Activated T-cell treated with anti-CD3 and anti-CD28 coated beads for 4 hours (primary cell): ENCODE measurements around the gene LIN37.

Source experiments
- DNase-seq: peaks from one replicate; pipeline ENCODE4 v3.0.0-alpha.2; 2020

LIN37 gene, protein sequence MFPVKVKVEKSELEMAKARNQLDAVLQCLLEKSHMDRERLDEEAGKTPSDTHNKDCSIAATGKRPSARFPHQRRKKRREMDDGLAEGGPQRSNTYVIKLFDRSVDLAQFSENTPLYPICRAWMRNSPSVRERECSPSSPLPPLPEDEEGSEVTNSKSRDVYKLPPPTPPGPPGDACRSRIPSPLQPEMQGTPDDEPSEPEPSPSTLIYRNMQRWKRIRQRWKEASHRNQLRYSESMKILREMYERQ

DNA sequence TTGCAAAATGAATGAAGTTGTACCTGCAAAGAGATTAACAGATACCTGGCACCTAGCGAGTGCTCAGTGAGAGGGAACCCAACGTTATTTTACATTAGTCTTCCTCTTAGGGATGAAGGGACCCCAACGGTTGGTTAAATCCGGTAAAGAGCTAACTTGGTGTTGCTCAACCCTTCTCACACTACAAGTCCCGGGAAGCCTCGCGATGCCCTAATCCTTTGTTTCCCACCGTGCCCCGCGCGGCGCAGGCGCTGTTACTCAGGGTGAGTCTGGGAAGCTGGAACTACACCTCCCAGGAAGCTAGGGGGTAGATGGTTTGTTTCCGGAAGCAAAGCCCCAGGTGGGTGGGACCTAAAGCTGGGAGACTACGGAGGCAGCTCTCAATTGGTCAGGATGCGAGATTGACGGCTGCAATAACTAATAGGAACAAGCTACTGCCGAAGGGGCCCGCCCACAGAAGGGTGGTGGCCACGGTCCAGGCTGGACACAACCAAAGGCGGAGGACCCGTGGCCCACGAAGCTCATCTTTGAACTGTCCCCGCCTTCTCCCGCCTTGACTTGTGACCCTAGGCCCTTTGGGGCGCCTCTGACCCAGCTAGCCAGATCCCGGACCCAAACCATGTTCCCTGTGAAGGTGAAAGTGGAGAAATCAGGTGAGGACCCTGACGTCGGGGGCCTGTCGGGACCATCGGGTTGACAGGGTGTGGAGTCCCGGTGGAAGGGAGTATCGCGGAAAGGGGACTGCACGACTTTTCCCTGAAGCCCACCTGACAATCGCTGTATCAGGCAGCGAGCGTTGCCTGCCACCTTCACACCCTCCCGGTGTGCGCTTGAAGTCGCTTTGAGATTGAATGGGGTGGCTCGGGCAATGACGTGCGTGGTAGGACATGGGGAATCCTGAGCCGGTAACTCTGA, at the start of gene LIN37:
LIN37 (plus strand) TSS at position 471 of the 915 bp plus-strand sequence; CDS start at position 620, 149 bp downstream.
- peak; percentile 97 for DNase-seq

DNA sequence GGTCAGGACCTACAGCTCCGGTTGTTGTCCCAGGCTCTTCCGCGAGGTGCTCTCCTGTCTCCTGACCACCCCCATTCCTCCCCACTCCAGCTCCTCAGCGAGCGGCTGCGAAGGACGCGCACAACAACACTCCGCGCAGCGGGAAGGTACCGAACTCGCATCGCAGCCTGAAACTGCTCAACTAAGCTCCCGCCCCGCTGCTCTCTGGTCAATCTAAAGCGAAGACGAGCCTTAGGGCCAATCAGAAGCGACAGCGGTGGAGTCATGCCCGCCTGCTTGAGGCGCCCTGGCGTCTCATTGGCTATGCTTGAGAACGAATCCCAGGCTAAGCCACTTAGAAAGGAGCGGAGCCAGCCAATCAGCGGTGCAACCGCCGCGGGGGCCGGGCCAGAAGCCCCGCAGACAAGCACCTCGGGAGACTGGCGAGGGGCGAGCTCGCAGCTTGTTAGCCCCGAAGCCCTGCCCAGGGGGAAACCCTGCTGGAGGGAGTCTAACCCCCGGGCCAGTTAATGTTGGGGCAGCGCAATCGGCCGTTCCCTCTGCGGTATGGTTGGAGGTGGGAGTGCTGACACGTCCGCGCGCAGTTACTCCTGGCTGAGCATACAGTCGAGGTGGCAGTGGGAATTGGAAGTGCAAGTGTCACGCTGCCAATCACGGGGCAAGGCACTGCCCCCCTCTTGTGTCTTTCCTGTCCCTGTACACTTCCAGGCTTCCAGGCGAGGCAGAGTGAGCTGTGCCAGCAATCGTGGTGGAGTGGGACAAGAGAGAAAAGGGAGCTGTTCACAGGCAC, 46.0 kb upstream of the LIN37 start:
- peak; percentile 87 for DNase-seq

DNA sequence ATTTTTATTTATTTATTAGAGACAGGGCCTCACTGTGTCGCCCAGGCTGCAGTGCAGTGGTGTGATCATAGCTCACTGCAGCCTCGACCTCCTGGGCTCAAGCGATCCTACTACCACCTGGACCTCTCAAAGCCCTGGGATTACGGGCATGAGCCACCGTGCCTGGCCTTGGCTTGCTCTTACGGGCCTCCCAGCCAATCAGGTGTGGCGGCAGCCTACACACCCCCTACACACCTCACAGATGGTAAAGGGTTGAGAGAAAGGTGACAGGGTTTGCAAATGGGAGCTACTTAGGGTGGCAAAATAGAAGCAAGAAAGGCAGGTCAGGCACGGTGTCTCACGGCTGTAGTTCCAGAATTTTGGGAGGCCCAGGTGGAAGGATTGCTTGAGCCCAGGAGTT, 45.0 kb upstream of the LIN37 start:
- DNase-seq = no peak

DNA sequence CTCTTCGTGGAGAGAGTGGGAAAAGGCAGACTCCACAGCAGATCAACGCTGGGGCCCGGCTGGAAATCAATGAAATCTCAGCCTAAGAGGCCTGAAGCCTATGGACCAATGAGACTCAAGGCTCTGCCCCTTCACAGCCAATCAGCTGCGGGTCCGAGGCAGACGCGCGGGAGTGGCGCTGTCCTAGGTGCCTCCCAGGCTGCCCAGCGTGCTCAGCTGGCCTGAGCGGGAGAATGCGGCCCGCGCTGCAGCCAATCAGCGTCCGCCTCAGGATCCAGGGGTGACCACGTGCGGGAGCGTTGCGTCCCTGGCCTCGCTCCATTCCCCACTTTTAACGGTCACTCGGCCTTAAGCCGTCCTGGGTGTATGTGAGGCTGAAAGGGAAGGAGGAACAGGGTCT, 44.2 kb upstream of the LIN37 start, which contains the start of gene ZBTB32:
ZBTB32 (plus strand) TSS at position 341 of the 400 bp plus-strand sequence. CDS start 10,069 bp downstream, outside the sequence.
- DNase-seq = no peak

DNA sequence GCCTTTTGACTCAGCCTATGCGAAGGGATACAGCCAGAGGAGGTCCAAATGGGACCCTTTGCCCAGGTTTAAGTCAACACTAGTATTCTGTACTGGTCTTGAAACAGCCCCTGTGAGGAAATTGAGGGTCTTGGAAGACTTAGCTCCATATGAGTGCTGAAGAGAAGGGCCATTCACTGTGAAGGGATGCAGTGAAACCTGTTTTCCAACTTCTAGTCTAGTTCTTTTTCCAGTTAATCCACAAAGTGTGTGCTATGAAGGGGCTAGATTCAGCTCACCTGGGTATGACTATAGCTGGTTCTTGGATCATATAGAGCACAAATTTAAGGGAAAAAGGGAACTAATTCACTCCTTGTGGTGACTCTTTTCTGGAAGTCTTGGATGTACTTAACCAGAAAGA, 40.0 kb upstream of the LIN37 start:
- no peak for DNase-seq

DNA sequence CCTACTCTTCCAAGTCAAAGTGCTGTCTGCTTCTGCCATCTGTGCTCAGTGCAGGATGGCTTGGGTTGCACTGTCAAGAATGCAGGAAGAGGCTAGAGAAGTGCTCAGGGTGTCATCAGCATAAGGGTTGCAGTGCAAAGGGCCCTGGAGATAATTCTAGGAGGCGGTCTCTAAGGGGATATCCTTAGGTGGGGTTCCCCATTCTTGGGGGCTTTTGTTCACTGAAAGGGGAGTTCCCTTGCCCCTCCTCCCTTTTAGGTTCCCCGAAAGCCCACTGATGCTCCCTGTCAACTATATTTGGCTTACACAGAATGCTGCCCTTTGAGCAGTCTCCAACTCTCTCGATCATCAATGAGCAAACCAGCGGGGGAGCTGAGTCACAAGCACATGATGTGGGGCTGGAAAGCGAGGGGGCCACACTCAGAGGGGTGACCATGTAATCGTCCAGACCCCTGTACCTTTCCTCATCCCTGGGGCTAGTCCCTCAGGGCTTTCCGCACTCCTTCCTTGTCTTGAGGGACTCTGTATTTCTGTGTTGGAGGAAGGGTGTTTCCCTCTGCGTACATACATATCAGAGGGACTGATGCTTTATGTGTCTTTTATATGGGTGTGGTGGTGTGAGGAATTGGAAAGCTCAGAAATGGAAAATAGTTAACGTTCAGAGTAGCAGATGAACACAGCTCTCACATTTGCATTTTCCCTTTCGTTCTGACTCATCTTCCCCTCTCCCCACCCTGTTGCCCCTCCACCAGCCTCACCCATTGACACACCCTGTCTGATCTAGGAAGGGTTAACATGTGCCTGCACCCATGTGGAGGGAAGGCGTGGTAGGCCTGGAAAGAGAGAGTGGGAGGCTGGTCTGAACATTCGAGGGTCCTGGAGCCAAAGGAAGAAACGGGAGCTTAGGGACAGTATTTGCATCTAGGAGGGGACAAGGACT, 37.3 kb upstream of the LIN37 start:
- peak; percentile 43 for DNase-seq

DNA sequence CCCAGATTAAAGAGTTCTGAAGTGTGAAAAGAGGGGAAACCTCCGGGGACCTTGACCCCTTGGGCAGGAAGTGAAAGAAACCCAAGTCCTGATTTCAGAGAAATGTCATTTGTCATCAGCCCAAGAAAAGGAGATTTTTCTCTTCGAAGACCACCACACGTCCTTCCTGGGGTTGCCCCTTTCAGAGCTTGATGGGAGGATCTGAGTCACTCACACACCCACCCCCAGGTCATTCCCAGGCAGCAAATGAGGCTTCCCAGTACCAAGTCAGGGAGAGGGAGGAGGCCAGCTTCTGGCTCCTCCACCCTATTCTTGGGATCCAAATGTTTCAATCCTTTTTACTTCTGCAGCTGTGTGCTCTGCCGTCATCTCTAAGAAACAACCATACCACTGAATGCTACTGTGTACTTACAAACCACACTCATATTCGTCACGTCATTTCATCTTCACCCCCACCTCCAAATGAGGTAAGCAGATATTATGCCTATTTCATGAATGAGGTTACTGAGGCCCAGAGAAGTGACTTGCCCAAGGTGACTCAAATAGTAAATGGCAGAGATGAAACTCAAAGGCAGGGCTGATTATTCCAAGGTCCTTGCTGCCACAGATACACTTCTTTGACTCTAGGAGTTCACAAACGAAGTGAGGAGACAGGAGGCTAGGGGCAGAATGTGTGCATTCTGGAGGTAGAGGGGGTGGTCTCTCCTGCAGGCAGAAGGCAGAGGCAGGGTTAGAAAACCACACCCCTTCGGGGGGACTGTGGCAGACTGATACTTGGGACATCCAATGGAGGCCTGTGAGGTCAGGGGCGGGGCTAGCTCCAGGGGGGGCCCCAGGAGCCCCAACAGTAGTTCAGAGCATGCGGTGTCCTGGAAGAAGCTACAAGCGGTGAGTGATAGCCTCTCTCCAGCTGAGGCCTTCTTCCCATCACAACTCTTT, 35.5 kb upstream of the LIN37 start:
- no peak for DNase-seq

DNA sequence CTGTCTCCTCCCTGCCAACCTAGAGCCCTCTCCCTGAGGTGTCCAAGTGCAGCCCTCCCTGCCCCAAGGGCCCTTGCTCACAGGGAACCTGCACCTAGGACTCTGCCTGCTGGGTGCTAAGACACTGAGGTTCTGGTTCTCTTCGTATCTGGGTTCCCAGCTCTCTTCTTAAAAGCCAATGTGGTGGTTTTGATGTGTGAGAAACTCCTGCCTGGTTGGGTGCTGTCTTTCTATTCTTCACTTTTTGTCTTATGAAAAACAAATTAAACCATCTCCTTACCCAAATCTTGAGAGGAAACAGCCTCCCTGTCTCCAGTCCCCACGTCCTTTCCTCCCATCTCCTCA, 34.9 kb upstream of the LIN37 start:
- DNase-seq = no peak

DNA sequence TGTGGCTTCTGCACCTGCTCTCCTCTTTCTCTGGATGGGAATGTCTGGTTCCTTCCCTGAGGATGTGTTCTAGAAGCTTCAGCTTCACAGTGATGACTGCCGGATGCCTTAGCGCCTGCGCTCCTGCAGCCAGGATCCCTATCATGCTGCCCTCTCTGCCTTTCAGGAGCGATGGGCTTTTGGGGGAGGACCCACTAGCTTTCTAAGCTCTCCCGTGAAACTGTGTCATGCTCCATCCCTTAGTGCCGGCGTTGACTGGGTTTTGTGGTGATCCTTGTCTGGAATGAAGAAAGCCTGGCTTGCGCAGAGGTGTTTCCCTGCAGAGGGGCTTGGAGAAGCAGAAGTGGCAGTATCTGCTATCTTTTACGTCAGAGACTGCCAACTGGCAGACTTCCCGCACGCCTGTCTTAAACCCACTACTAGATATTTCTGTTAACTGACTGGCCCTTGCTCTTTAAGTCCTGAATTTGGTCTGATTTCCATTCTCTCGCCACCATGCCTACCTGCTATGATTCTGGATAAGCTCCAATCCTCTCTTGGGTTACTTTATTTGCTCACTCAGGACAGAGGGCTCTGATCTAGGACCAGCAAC, 34.4 kb upstream of the LIN37 start:
- no peak for DNase-seq

DNA sequence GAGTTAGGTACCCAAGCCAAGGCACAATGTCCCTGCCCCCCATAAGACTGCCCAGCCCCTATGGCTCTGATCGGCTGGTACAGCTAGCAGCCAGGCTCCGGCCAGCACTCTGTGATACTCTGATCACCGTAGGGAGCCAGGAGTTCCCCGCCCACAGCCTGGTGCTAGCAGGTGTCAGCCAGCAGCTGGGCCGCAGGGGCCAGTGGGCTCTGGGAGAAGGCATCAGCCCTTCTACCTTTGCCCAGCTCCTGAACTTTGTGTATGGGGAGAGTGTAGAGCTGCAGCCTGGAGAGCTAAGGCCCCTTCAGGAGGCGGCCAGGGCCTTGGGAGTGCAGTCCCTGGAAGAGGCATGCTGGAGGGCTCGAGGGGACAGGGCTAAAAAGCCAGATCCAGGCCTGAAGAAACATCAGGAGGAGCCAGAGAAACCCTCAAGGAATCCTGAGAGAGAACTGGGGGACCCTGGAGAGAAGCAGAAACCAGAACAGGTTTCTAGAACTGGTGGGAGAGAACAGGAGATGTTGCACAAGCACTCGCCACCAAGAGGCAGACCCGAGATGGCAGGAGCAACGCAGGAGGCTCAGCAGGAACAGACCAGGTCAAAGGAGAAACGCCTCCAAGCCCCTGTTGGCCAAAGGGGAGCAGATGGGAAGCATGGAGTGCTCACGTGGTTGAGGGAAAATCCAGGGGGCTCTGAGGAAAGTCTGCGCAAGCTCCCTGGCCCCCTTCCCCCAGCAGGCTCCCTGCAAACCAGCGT, 33.6 kb upstream of the LIN37 start:
- no peak for DNase-seq

DNA sequence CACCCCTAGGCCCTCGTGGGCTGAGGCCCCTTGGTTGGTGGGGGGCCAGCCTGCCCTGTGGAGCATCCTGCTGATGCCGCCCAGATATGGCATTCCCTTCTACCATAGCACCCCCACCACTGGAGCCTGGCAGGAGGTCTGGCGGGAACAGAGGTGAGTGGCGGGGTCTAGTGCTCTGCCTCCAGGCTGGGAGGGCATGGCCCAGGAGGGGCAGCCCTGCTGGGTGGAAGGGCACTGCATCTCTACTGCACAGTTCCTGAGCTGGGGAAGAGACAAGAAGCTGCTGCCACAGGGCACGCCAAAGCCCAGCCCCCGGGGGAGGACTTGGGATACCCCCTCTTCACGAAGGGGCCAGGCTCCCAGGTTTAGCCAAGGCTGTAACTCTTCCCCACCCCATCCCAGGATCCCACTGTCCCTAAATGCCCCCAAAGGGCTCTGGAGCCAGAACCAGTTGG, 33.0 kb upstream of the LIN37 start:
- no peak for DNase-seq

DNA sequence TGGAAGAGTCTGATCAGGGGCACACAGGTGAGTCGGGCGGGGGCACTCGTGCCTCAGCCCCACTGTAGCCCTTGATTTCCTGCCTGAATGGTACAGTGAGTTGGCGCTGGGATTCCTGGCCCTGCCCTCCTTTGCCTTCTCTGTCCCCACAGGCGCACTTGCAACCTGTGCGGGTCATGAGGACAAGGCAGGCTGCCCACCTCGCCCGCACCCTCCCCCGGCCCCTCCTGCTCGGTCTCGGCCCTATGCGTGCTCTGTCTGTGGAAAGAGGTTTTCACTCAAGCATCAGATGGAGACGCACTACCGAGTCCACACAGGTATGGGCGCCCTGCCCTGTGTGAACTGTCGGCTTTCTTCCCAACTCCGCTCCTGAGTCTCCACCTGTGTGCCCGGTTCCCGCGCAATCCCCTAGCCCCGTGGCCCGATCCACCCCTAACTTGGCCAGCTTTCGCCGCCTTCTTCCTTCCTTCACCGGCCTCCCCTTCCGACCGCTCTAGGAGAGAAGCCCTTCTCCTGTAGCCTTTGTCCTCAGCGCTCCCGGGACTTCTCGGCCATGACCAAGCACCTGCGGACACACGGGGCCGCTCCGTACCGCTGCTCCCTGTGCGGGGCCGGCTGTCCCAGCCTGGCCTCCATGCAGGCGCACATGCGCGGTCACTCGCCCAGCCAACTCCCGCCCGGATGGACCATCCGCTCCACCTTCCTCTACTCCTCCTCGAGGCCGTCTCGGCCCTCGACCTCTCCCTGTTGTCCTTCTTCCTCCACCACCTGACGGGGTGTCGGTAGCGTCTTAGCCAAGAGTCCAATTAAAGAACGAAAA, 32.2 kb upstream of the LIN37 start:
- DNase-seq = no peak

DNA sequence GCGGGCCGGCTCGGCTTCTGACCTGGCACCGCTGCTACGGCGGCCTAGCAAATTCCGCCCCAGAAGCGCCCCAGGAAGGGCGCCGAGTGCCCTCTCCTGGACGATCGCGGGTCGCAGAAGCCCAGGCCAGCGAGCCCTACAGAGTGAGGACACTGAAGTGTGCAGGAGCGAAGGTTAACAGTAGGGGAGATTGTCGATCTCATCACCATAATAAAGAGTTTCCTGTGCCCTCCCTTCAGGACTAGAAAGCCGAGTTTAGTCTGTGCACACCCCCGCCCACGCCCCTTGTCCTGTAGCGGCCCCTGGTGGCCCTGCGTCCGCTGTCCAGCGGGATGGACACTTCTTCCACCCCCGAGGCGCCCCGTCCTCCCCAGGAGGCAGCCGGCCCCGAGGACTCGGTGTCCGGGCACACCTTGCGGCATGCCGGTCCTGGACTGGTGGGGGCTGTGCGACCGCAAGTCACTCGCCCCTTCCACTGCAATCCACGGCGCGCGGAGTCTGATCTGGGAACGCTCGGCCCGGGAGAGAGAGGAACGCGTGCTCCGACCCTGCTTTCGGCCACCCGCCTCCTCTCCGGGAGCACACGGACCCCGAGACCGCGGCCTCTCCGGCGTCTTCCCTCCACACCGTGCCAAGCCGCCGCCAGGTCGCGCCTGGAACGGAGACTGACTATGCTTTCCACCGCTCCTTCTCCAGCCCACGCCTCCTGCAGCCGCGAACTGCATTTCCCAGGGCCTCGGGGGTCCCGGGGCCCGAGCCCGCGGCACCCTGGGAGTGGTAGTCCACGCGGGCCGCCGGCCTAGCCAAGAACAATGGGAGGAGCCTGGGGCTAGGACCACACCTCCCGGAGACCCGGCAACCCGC, 31.3 kb upstream of the LIN37 start:
- DNase-seq = peak; percentile 91

DNA sequence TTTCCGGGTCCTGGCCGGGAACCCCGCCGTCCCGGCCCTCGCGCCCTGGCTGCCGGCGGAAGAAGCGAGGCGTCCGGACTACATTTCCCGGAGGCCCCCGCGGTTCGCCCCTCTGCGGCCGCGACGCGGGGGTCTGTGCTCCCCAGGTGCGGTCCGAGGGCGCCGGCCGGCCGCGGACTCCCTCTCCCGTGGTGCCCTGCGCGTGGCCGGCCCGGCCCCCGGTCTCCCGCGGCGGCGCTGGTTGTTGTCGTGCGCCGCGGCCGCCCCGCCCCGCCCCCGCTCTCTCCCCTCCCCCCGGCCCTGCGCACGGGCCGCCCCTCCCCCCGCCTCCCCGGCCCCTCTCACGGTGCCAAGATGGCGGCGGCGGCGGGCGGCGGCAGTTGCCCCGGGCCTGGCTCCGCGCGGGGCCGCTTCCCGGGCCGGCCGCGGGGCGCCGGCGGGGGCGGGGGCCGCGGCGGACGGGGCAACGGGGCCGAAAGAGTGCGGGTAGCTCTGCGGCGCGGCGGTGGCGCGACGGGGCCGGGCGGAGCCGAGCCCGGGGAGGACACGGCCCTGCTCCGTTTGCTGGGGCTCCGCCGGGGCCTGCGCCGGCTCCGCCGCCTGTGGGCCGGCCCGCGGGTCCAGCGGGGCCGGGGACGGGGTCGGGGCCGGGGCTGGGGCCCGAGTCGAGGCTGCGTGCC, 30.6 kb upstream of the LIN37 start, which contains the start of gene KMT2B:
KMT2B (plus strand) TSS at position 339 of the 680 bp plus-strand sequence; CDS start at position 355, 16 bp downstream.
- DNase-seq = no peak

DNA sequence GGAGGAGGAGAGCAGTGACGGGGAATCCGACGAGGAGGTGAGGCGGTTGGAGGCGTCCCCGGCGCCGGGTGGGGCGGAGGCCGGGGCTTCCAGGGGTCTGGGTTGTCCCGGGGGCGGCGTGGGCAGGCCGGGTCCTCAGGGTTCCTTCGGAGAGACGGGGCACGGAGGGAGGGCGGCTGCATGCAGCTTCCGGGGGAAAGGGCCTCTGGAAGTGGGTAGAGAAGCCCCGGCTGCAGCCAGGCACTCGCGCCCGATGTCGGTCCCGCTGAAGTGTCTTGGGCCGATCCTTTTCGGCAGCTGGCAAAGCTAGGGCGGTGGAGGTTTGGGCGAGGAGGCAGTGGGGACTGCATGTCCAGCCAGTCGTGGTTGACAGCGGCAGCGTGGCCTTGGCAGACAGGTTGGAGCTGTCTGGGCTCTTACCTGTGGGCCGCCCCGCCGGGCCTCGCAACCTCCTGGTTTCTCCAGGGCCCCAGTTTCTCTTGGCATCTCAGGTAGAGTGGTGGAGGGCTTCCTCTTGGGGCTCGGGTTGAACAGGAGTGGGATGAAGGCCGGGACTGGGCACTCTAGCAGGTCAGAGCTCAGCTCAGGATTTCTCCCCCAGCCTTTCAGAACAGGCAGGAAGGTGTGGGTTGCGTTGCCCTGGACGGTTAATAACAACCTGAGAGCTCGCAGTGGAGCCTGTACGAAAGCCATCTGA, 29.9 kb upstream of the LIN37 start:
- peak; percentile 51 for DNase-seq

DNA sequence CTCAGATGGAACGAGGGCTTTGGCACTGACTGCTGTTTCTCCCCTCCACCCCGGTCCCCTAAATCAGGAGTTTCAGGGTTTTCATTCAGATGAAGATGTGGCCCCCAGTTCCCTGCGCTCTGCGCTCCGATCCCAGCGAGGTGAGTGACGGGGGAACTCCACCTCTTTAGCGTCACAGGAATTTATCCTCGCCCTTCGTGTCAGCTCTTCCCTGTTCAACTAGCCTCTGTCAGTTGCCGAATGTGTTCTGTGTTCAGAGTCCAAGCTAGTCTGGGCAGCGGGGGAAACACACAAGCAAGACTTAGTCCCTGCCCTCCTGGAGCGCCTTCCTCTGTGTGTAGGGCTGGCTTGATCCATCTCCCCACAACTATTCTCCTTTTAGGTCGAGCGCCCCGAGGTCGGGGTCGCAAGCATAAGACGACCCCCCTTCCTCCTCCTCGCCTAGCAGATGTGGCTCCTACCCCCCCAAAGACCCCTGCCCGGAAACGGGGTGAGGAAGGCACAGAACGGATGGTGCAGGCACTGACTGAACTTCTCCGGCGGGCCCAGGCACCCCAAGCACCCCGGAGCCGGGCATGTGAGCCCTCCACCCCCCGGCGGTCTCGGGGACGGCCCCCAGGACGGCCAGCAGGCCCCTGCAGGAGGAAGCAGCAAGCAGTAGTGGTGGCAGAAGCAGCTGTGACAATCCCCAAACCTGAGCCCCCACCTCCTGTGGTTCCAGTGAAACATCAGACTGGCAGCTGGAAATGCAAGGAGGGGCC, 28.8 kb upstream of the LIN37 start:
- no peak for DNase-seq
